WTC11 (cell line): ENCODE results near the gene LYST. TPM values are rescaled to one million over a fixed set of nuclear protein-coding genes. Genes with fewer than 3 reads are reported as not detected.

Source experiments
- ATAC-seq: fragments of 200-7000 bp; cut with Tn5 transposase; 2 replicates; pipeline ENCODE4 v1.10.0; 2021; ENCODE audit warnings: mild to moderate bottlenecking, moderate library complexity
- CTCF ChIA-PET: fragments of 300-600 bp; sonication (Branson Sonifier 250); formaldehyde crosslinking; loops from one replicate; lab custom pipeline; 2021; ENCODE audit warnings: antibody characterized with exemption; lab: Charles Lee
- POLR2A ChIA-PET: fragments of 350-600 bp; sonication (Branson Sonifier 250); formaldehyde crosslinking; loops from one replicate; lab custom pipeline; 2021; ENCODE audit warnings: antibody characterized with exemption; lab: Charles Lee
- DNase-seq: peaks from one replicate; pipeline ENCODE4 v3.0.0; 2021; ENCODE audit warnings: low spot score
- H3K27ac Mint-ChIP-seq: 2 replicates; pipeline ENCODE4 v1.8.0; 2021; ENCODE audit warnings: mixed read lengths
- H3K27me3 Mint-ChIP-seq: 2 replicates; pipeline ENCODE4 v1.8.0; 2021; ENCODE audit warnings: low read depth, mild to moderate bottlenecking, moderate library complexity, mixed read lengths
- H3K36me3 Mint-ChIP-seq: 2 replicates; pipeline ENCODE4 v1.8.0; 2021; ENCODE audit warnings: mixed read lengths
- H3K4me1 Mint-ChIP-seq: 2 replicates; pipeline ENCODE4 v1.8.0; 2022; ENCODE audit warnings: mixed read lengths
- H3K4me3 Mint-ChIP-seq: 2 replicates; pipeline ENCODE4 v1.8.0; 2021; ENCODE audit warnings: mild to moderate bottlenecking, moderate library complexity, mixed read lengths
- H3K9me3 Mint-ChIP-seq: 2 replicates; pipeline ENCODE4 v1.8.0; 2021; ENCODE audit warnings: mixed read lengths
- ELF4 ChIP-seq: sonication (generic); formaldehyde crosslinking; IDR thresholded peaks from 2 replicates; pipeline ENCODE4 v1.8.1; 2022; ENCODE audit warnings: low read depth, mild to moderate bottlenecking, moderate library complexity, missing genetic modification reagents
- FOXP1 ChIP-seq: sonication (generic); formaldehyde crosslinking; IDR thresholded peaks from 2 replicates; pipeline ENCODE4 v1.8.0; 2022; ENCODE audit warnings: missing genetic modification reagents, mild to moderate bottlenecking, moderate library complexity, borderline replicate concordance
- GTF2I ChIP-seq: fragments of 250-450 bp; sonication (Bioruptor Pico); conservative IDR thresholded peaks from 2 replicates; pipeline ENCODE4 v1.4.0; 2021; ENCODE audit warnings: mild to moderate bottlenecking
- NFYB ChIP-seq: sonication (generic); formaldehyde crosslinking; conservative IDR thresholded peaks from 2 replicates; pipeline ENCODE4 v1.8.0; 2022; ENCODE audit warnings: low read depth, missing genetic modification reagents
- SMAD4 ChIP-seq: sonication (generic); formaldehyde crosslinking; IDR thresholded peaks from 2 replicates; pipeline ENCODE4 v1.8.0; 2022; ENCODE audit warnings: mild to moderate bottlenecking, missing genetic modification reagents
- TCF7 ChIP-seq: sonication (generic); formaldehyde crosslinking; IDR thresholded peaks from 2 replicates; pipeline ENCODE4 v1.8.0; 2022; ENCODE audit warnings: mild to moderate bottlenecking, low read depth, missing genetic modification reagents, moderate library complexity
- ZNF263 ChIP-seq: sonication (generic); formaldehyde crosslinking; IDR thresholded peaks from 2 replicates; pipeline ENCODE4 v1.8.1; 2022; ENCODE audit warnings: low read depth, mild to moderate bottlenecking, moderate library complexity, missing genetic modification reagents
- ZNF396 ChIP-seq: fragments of 250-450 bp; sonication (Bioruptor Pico); IDR thresholded peaks from 2 replicates; pipeline ENCODE4 v1.8.0; 2021; ENCODE audit warnings: mild to moderate bottlenecking, moderate library complexity, borderline replicate concordance
- total RNA-seq: library from RNA; stranded (reverse); gene quantifications from 3 replicates; pipeline ENCODE4 v1.2.3, GENCODE V29; 2021
- TF ChIP-seq, protein P1 (sequence below): sonication (generic); formaldehyde crosslinking; IDR thresholded peaks from 2 replicates; pipeline ENCODE4 v1.8.1; 2023; ENCODE audit warnings: mild to moderate bottlenecking, moderate library complexity, missing genetic modification reagents
- TF ChIP-seq, protein P2 (sequence below): sonication (generic); formaldehyde crosslinking; conservative IDR thresholded peaks from 2 replicates; pipeline ENCODE4 v1.8.1; 2023; ENCODE audit warnings: mild to moderate bottlenecking, low read depth, missing genetic modification reagents, moderate library complexity
- TF ChIP-seq, protein P3 (sequence below): sonication (generic); formaldehyde crosslinking; conservative IDR thresholded peaks from 2 replicates; pipeline ENCODE4 v1.8.1; 2022; ENCODE audit warnings: mild to moderate bottlenecking, missing genetic modification reagents
- TF ChIP-seq, protein P4 (sequence below): sonication (generic); formaldehyde crosslinking; IDR thresholded peaks from 2 replicates; pipeline ENCODE4 v1.8.1; 2022; ENCODE audit warnings: missing genetic modification reagents, borderline replicate concordance
- TF ChIP-seq, protein P5 (sequence below): fragments of 250-450 bp; sonication (Bioruptor Pico); IDR thresholded peaks from 2 replicates; pipeline ENCODE4 v1.8.0; 2021; ENCODE audit warnings: mild to moderate bottlenecking
- TF ChIP-seq, protein P6 (sequence below): sonication (generic); formaldehyde crosslinking; IDR thresholded peaks from 2 replicates; pipeline ENCODE4 v1.8.0; 2022; ENCODE audit warnings: mild to moderate bottlenecking, missing genetic modification reagents
- TF ChIP-seq, protein P7 (sequence below): sonication (generic); formaldehyde crosslinking; IDR thresholded peaks from 2 replicates; pipeline ENCODE4 v1.8.1; 2023; ENCODE audit warnings: mild to moderate bottlenecking, missing genetic modification reagents

The LYST gene
- total RNA-seq, 1 experiment from 2014 or later: 0.59 TPM

DNA sequence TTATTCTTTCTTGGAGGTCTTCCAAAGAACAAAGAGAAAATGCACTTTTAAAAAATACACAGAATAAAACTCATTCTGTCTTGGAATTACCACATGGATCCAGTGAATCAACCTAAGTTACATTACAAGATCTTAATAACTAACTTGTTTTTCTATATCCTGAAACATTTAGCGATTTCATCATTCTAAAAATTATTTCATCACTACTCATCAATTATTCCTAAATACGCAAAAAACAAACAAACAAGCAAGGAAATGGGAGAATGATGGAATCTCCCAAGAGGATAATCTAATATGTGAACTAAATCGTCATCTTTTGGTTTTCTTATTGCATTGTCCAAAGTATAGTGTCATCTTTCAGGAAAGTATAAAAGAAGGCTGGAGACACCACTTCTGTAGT, 178.6 kb downstream of the LYST start:
- ATAC-seq (no peak), DNase-seq (no peak)
- CTCF ChIA-PET: interaction anchor here (1.4 kb wide), 1 partner anchor 90 kb away, joined by 3 read pairs; no protein-coding TSS in a partner anchor
- no peaks in the 10 kb centered on the region; the same call in 1 of the 2 replicates for H3K4me1 Mint-ChIP-seq
- no peak overlapping the region for H3K27ac Mint-ChIP-seq
- H3K36me3 Mint-ChIP-seq: no peaks in the 10 kb centered on the region
- TF ChIP-seq, protein P1, sequence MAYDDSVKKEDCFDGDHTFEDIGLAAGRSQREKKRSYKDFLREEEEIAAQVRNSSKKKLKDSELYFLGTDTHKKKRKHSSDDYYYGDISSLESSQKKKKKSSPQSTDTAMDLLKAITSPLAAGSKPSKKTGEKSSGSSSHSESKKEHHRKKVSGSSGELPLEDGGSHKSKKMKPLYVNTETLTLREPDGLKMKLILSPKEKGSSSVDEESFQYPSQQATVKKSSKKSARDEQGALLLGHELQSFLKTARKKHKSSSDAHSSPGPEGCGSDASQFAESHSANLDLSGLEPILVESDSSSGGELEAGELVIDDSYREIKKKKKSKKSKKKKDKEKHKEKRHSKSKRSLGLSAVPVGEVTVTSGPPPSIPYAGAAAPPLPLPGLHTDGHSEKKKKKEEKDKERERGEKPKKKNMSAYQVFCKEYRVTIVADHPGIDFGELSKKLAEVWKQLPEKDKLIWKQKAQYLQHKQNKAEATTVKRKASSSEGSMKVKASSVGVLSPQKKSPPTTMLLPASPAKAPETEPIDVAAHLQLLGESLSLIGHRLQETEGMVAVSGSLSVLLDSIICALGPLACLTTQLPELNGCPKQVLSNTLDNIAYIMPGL (CRISPR knock-in tag): no peak
- TF ChIP-seq SMAD4 (CRISPR knock-in tag) (no peak), ZNF396 (no peak), FOXP1 (CRISPR knock-in tag) (no peak), TCF7 (CRISPR knock-in tag) (no peak), NFYB (no peak), GTF2I (CRISPR knock-in tag) (no peak), ZNF263 (CRISPR knock-in tag) (no peak), ELF4 (CRISPR knock-in tag) (no peak)
- TF ChIP-seq, protein P2, sequence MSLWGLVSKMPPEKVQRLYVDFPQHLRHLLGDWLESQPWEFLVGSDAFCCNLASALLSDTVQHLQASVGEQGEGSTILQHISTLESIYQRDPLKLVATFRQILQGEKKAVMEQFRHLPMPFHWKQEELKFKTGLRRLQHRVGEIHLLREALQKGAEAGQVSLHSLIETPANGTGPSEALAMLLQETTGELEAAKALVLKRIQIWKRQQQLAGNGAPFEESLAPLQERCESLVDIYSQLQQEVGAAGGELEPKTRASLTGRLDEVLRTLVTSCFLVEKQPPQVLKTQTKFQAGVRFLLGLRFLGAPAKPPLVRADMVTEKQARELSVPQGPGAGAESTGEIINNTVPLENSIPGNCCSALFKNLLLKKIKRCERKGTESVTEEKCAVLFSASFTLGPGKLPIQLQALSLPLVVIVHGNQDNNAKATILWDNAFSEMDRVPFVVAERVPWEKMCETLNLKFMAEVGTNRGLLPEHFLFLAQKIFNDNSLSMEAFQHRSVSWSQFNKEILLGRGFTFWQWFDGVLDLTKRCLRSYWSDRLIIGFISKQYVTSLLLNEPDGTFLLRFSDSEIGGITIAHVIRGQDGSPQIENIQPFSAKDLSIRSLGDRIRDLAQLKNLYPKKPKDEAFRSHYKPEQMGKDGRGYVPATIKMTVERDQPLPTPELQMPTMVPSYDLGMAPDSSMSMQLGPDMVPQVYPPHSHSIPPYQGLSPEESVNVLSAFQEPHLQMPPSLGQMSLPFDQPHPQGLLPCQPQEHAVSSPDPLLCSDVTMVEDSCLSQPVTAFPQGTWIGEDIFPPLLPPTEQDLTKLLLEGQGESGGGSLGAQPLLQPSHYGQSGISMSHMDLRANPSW (CRISPR knock-in tag): no peak
- TF ChIP-seq, protein P3, sequence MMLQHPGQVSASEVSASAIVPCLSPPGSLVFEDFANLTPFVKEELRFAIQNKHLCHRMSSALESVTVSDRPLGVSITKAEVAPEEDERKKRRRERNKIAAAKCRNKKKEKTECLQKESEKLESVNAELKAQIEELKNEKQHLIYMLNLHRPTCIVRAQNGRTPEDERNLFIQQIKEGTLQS (CRISPR knock-in tag): no peak
- TF ChIP-seq, protein P4, sequence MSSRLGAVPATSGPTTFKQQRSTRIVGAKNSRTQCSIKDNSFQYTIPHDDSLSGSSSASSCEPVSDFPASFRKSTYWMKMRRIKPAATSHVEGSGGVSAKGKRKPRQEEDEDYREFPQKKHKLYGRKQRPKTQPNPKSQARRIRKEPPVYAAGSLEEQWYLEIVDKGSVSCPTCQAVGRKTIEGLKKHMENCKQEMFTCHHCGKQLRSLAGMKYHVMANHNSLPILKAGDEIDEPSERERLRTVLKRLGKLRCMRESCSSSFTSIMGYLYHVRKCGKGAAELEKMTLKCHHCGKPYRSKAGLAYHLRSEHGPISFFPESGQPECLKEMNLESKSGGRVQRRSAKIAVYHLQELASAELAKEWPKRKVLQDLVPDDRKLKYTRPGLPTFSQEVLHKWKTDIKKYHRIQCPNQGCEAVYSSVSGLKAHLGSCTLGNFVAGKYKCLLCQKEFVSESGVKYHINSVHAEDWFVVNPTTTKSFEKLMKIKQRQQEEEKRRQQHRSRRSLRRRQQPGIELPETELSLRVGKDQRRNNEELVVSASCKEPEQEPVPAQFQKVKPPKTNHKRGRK: no peak
- TF ChIP-seq, protein P5, sequence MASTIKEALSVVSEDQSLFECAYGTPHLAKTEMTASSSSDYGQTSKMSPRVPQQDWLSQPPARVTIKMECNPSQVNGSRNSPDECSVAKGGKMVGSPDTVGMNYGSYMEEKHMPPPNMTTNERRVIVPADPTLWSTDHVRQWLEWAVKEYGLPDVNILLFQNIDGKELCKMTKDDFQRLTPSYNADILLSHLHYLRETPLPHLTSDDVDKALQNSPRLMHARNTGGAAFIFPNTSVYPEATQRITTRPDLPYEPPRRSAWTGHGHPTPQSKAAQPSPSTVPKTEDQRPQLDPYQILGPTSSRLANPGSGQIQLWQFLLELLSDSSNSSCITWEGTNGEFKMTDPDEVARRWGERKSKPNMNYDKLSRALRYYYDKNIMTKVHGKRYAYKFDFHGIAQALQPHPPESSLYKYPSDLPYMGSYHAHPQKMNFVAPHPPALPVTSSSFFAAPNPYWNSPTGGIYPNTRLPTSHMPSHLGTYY (CRISPR knock-in tag): no peak
- TF ChIP-seq, protein P6, sequence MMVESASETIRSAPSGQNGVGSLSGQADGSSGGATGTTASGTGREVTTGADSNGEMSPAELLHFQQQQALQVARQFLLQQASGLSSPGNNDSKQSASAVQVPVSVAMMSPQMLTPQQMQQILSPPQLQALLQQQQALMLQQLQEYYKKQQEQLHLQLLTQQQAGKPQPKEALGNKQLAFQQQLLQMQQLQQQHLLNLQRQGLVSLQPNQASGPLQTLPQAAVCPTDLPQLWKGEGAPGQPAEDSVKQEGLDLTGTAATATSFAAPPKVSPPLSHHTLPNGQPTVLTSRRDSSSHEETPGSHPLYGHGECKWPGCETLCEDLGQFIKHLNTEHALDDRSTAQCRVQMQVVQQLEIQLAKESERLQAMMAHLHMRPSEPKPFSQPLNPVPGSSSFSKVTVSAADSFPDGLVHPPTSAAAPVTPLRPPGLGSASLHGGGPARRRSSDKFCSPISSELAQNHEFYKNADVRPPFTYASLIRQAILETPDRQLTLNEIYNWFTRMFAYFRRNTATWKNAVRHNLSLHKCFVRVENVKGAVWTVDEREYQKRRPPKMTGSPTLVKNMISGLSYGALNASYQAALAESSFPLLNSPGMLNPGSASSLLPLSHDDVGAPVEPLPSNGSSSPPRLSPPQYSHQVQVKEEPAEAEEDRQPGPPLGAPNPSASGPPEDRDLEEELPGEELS (CRISPR knock-in tag): no peak
- TF ChIP-seq, protein P7, sequence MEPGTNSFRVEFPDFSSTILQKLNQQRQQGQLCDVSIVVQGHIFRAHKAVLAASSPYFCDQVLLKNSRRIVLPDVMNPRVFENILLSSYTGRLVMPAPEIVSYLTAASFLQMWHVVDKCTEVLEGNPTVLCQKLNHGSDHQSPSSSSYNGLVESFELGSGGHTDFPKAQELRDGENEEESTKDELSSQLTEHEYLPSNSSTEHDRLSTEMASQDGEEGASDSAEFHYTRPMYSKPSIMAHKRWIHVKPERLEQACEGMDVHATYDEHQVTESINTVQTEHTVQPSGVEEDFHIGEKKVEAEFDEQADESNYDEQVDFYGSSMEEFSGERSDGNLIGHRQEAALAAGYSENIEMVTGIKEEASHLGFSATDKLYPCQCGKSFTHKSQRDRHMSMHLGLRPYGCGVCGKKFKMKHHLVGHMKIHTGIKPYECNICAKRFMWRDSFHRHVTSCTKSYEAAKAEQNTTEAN (CRISPR knock-in tag): no peak
- peaks cover 3% of the 10 kb centered on the region; the same call in 1 of the 2 replicates for H3K9me3 Mint-ChIP-seq
- H3K4me3 Mint-ChIP-seq: no peak overlapping the region
- no peaks in the 10 kb centered on the region for H3K27me3 Mint-ChIP-seq
- POLR2A ChIA-PET: no interaction called here
